ENCODE results near the gene THADA.

THADA gene

DNA sequence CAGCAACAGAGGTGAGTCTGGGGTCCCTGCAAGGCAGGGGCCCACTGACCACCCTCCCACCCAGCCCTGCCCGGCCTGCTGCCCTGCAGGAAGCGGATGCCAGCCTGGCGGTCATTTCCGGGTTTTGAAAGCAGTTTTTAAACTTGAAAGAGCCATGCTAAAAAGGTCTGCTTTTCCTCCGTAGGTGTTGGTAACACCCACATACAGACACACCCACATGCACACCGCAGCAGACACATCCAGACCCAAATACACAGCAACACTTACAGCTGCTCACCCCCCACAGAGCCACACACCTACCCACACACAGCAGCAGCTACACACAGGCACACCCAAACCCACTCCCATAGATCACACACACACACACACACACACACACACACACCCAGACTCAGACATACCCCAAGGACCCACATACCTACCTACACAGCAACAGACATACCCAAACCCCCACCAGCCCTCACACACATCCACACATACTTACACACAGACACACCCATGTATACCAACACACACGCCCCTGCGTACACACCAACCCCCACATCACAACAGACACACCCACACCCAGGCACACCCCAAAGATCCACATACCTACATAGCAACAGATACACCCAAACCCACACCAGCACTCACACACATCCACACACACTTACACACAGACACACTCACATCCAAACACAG is 377.0 kb downstream of the THADA start (continued):
- TF ChIP-seq, protein P1, sequence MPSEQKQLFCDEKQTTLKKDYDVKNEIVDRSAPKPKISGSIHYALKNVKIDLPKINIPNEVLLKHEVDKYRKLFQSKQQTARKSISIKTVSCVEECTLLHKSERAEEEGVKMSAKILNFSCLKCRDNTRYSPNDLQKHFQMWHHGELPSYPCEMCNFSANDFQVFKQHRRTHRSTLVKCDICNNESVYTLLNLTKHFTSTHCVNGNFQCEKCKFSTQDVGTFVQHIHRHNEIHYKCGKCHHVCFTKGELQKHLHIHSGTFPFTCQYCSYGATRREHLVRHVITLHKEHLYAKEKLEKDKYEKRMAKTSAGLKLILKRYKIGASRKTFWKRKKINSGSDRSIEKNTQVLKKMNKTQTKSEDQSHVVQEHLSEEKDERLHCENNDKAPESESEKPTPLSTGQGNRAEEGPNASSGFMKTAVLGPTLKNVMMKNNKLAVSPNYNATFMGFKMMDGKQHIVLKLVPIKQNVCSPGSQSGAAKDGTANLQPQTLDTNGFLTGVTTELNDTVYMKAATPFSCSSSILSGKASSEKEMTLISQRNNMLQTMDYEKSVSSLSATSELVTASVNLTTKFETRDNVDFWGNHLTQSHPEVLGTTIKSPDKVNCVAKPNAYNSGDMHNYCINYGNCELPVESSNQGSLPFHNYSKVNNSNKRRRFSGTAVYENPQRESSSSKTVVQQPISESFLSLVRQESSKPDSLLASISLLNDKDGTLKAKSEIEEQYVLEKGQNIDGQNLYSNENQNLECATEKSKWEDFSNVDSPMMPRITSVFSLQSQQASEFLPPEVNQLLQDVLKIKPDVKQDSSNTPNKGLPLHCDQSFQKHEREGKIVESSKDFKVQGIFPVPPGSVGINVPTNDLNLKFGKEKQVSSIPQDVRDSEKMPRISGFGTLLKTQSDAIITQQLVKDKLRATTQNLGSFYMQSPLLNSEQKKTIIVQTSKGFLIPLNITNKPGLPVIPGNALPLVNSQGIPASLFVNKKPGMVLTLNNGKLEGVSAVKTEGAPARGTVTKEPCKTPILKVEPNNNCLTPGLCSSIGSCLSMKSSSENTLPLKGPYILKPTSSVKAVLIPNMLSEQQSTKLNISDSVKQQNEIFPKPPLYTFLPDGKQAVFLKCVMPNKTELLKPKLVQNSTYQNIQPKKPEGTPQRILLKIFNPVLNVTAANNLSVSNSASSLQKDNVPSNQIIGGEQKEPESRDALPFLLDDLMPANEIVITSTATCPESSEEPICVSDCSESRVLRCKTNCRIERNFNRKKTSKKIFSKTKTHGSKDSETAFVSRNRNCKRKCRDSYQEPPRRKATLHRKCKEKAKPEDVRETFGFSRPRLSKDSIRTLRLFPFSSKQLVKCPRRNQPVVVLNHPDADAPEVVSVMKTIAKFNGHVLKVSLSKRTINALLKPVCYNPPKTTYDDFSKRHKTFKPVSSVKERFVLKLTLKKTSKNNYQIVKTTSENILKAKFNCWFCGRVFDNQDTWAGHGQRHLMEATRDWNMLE (tag by site-specific recombination; conservative IDR thresholded peaks at IDR 0.05; ENCODE audit: low read depth) = no peak
- TF ChIP-seq ZNF777 (tag by site-specific recombination; IDR thresholded peaks at IDR 0.05; ENCODE audit: borderline replicate concordance) (no peak), MEIS1 (CRISPR knock-in tag; IDR thresholded peaks at IDR 0.05; ENCODE audit: borderline replicate concordance) (no peak), SETDB1 (IDR thresholded peaks at IDR 0.05; ENCODE audit: insufficient read length, low read length) (no peak), ZFP37 (tag by site-specific recombination; IDR thresholded peaks at IDR 0.05) (no peak), ZNF707 (tag by site-specific recombination; IDR thresholded peaks at IDR 0.05) (no peak), GLIS1 (tag by site-specific recombination; IDR thresholded peaks at IDR 0.05) (peak; percentile 98), ZNF324 (tag by site-specific recombination; IDR thresholded peaks at IDR 0.05) (no peak), ZNF600 (tag by site-specific recombination; IDR thresholded peaks at IDR 0.05) (peak; percentile 63), ZNF514 (tag by site-specific recombination; IDR thresholded peaks at IDR 0.05) (no peak), TRIM28 (IDR thresholded peaks at IDR 0.05; ENCODE audit: borderline replicate concordance, low read length) (no peak), ZBTB21 (tag by site-specific recombination; IDR thresholded peaks at IDR 0.05) (no peak), ZXDB (tag by site-specific recombination; IDR thresholded peaks at IDR 0.05) (no peak; the same call in 1 of the 2 replicates), ZNF76 (tag by site-specific recombination; IDR thresholded peaks at IDR 0.05; ENCODE audit: borderline replicate concordance, low read depth) (peak; percentile 27; the same call in 1 of the 2 replicates), KLF8 (tag by site-specific recombination; IDR thresholded peaks at IDR 0.05) (peak; percentile 78)
- TF ChIP-seq, protein P2, sequence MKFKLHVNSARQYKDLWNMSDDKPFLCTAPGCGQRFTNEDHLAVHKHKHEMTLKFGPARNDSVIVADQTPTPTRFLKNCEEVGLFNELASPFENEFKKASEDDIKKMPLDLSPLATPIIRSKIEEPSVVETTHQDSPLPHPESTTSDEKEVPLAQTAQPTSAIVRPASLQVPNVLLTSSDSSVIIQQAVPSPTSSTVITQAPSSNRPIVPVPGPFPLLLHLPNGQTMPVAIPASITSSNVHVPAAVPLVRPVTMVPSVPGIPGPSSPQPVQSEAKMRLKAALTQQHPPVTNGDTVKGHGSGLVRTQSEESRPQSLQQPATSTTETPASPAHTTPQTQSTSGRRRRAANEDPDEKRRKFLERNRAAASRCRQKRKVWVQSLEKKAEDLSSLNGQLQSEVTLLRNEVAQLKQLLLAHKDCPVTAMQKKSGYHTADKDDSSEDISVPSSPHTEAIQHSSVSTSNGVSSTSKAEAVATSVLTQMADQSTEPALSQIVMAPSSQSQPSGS (tag by site-specific recombination; IDR thresholded peaks at IDR 0.05; ENCODE audit: low read depth) = no peak
- TF ChIP-seq, protein P3, sequence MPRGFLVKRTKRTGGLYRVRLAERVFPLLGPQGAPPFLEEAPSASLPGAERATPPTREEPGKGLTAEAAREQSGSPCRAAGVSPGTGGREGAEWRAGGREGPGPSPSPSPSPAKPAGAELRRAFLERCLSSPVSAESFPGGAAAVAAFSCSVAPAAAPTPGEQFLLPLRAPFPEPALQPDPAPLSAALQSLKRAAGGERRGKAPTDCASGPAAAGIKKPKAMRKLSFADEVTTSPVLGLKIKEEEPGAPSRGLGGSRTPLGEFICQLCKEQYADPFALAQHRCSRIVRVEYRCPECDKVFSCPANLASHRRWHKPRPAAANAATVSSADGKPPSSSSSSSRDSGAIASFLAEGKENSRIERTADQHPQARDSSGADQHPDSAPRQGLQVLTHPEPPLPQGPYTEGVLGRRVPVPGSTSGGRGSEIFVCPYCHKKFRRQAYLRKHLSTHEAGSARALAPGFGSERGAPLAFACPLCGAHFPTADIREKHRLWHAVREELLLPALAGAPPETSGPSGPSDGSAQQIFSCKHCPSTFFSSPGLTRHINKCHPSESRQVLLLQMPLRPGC (tag by site-specific recombination; IDR thresholded peaks at IDR 0.05) = no peak; the same call in 1 of the 2 replicates
- TF ChIP-seq, protein P4, sequence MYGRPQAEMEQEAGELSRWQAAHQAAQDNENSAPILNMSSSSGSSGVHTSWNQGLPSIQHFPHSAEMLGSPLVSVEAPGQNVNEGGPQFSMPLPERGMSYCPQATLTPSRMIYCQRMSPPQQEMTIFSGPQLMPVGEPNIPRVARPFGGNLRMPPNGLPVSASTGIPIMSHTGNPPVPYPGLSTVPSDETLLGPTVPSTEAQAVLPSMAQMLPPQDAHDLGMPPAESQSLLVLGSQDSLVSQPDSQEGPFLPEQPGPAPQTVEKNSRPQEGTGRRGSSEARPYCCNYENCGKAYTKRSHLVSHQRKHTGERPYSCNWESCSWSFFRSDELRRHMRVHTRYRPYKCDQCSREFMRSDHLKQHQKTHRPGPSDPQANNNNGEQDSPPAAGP (tag by site-specific recombination; IDR thresholded peaks at IDR 0.05) = peak; percentile 98
- TF ChIP-seq, protein P5, sequence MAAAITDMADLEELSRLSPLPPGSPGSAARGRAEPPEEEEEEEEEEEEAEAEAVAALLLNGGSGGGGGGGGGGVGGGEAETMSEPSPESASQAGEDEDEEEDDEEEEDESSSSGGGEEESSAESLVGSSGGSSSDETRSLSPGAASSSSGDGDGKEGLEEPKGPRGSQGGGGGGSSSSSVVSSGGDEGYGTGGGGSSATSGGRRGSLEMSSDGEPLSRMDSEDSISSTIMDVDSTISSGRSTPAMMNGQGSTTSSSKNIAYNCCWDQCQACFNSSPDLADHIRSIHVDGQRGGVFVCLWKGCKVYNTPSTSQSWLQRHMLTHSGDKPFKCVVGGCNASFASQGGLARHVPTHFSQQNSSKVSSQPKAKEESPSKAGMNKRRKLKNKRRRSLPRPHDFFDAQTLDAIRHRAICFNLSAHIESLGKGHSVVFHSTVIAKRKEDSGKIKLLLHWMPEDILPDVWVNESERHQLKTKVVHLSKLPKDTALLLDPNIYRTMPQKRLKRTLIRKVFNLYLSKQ (tag by site-specific recombination; IDR thresholded peaks at IDR 0.05; ENCODE audit: borderline replicate concordance) = no peak
- TF ChIP-seq, protein P6, sequence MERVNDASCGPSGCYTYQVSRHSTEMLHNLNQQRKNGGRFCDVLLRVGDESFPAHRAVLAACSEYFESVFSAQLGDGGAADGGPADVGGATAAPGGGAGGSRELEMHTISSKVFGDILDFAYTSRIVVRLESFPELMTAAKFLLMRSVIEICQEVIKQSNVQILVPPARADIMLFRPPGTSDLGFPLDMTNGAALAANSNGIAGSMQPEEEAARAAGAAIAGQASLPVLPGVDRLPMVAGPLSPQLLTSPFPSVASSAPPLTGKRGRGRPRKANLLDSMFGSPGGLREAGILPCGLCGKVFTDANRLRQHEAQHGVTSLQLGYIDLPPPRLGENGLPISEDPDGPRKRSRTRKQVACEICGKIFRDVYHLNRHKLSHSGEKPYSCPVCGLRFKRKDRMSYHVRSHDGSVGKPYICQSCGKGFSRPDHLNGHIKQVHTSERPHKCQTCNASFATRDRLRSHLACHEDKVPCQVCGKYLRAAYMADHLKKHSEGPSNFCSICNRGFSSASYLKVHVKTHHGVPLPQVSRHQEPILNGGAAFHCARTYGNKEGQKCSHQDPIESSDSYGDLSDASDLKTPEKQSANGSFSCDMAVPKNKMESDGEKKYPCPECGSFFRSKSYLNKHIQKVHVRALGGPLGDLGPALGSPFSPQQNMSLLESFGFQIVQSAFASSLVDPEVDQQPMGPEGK (tag by site-specific recombination; IDR thresholded peaks at IDR 0.05) = peak; percentile 47
- TF ChIP-seq, protein P7, sequence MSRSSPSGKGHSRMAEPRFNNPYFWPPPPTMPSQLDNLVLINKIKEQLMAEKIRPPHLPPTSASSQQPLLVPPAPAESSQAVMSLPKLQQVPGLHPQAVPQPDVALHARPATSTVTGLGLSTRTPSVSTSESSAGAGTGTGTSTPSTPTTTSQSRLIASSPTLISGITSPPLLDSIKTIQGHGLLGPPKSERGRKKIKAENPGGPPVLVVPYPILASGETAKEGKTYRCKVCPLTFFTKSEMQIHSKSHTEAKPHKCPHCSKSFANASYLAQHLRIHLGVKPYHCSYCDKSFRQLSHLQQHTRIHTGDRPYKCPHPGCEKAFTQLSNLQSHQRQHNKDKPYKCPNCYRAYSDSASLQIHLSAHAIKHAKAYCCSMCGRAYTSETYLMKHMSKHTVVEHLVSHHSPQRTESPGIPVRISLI (tag by site-specific recombination; IDR thresholded peaks at IDR 0.05) = no peak
- TF ChIP-seq, protein P8, sequence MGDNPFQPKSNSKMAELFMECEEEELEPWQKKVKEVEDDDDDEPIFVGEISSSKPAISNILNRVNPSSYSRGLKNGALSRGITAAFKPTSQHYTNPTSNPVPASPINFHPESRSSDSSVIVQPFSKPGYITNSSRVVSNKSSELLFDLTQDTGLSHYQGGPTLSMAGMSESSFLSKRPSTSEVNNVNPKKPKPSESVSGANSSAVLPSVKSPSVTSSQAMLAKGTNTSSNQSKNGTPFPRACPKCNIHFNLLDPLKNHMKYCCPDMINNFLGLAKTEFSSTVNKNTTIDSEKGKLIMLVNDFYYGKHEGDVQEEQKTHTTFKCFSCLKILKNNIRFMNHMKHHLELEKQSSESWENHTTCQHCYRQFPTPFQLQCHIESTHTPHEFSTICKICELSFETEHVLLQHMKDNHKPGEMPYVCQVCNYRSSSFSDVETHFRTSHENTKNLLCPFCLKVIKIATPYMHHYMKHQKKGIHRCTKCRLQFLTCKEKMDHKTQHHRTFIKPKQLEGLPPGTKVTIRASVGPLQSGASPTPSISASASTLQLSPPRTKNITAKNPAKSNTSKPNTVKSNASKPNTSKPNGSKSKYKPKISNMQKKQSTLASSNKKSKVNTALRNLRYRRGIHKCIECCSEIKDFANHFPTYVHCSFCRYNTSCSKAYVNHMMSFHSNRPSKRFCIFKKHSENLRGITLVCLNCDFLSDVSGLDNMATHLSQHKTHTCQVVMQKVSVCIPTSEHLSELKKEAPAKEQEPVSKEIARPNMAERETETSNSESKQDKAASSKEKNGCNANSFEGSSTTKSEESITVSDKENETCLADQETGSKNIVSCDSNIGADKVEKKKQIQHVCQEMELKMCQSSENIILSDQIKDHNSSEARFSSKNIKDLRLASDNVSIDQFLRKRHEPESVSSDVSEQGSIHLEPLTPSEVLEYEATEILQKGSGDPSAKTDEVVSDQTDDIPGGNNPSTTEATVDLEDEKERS (tag by site-specific recombination; IDR thresholded peaks at IDR 0.05) = no peak

Data from HEK293 (cell line).